Mesendoderm (in vitro differentiated cells): ENCODE measurements around the gene SALL3.
A peak's percentile ranks its signal among the peaks of the same experiment; 100 is the strongest.

ENCODE experiments used
- DNase-seq: peaks from one replicate; pipeline ENCODE4 v3.0.0; 2013
- H2AK5ac ChIP-seq: 2 replicates; pipeline ENCODE4 v1.6.1; 2013; ENCODE audit warnings: low read length, inconsistent platforms
- H2BK120ac ChIP-seq: 2 replicates; pipeline ENCODE4 v1.6.1; 2013; ENCODE audit warnings: low read depth, mild to moderate bottlenecking, low read length, moderate library complexity, mixed read lengths
- H2BK15ac ChIP-seq: replicated peaks from 2 replicates; pipeline ENCODE4 v1.6.1; 2013; ENCODE audit warnings: low read depth, mild to moderate bottlenecking, moderate library complexity
- H2BK5ac ChIP-seq: 2 replicates; pipeline ENCODE4 v1.6.1; 2013; ENCODE audit warnings: low read length, inconsistent platforms
- H3K18ac ChIP-seq: 2 replicates; pipeline ENCODE4 v1.6.1; 2013; ENCODE audit warnings: mild to moderate bottlenecking, low read length, mixed read lengths
- H3K23ac ChIP-seq: one replicate; pipeline ENCODE4 v1.6.1; 2013; ENCODE audit warnings: low read length
- H3K27ac ChIP-seq: 2 replicates; pipeline ENCODE4 v1.5.1; 2013; ENCODE audit warnings: low read depth, mild to moderate bottlenecking, inconsistent platforms, low read length, moderate library complexity
- H3K27me3 ChIP-seq: 2 replicates; pipeline ENCODE4 v1.6.1; 2013; ENCODE audit warnings: low read length, control low read depth, mild to moderate bottlenecking, inconsistent platforms; ENCODE audit not compliant: insufficient read depth, poor library complexity
- H3K36me3 ChIP-seq: 2 replicates; pipeline ENCODE4 v1.6.1; 2013; ENCODE audit warnings: low read length, inconsistent platforms; ENCODE audit not compliant: control insufficient read depth, insufficient read depth
- H3K4ac ChIP-seq: one replicate; pipeline ENCODE4 v1.6.1; 2013; ENCODE audit warnings: low read depth, mild to moderate bottlenecking, low read length, moderate library complexity
- H3K4me1 ChIP-seq: 2 replicates; pipeline ENCODE4 v1.6.1; 2013; ENCODE audit warnings: low read depth, low read length, inconsistent platforms; ENCODE audit not compliant: control insufficient read depth
- H3K4me2 ChIP-seq: 2 replicates; pipeline ENCODE4 v1.6.1; 2013; ENCODE audit warnings: low read length
- H3K4me3 ChIP-seq: 2 replicates; pipeline ENCODE4 v1.5.1; 2013; ENCODE audit warnings: mild to moderate bottlenecking, low read length
- H3K56ac ChIP-seq: one replicate; pipeline ENCODE4 v1.6.1; 2013; ENCODE audit warnings: low read length
- H3K79me1 ChIP-seq: 2 replicates; pipeline ENCODE4 v1.6.1; 2013; ENCODE audit warnings: low read length, inconsistent platforms
- H3K79me2 ChIP-seq: 2 replicates; pipeline ENCODE4 v1.6.1; 2013; ENCODE audit warnings: mild to moderate bottlenecking, low read length; ENCODE audit not compliant: control insufficient read depth, insufficient read depth
- H3K9ac ChIP-seq: 2 replicates; pipeline ENCODE4 v1.6.1; 2013; ENCODE audit warnings: low read length, inconsistent platforms
- H4K5ac ChIP-seq: one replicate; pipeline ENCODE4 v1.6.1; 2013; ENCODE audit warnings: low read length
- H4K8ac ChIP-seq: one replicate; pipeline ENCODE4 v1.6.1; 2013; ENCODE audit warnings: low read depth, mild to moderate bottlenecking, control low read depth, low read length, moderate library complexity
- WGBS: extraction: QIAGEN DNeasy Blood & Tissue Kit; methylation state at CpG from one replicate; pipeline ENCODE4 v1.1.7; 2013; ENCODE audit warnings: low lambda C conversion rate, missing lambda C conversion rate; ENCODE audit not compliant: insufficient coverage; ENCODE audit errors: extremely low coverage; 5-methylcytosine and 5-hydroxymethylcytosine counted together

SALL3 gene

GRCh38 chr18:78965260-78965659 is 14.4 kb upstream of the SALL3 start:
- Histone ChIP-seq H2AK5ac (no peak overlapping the region), H3K56ac (no peak overlapping the region), H3K79me2 (no peaks in the 10 kb centered on the region), H2BK120ac (no peak overlapping the region), H3K23ac (no peak overlapping the region), H3K27ac (no peak overlapping the region), H3K9ac (no peak overlapping the region), H4K8ac (no peak overlapping the region), H3K79me1 (no peaks in the 10 kb centered on the region), H2BK5ac (no peak overlapping the region), H3K27me3 (no peaks in the 10 kb centered on the region), H4K5ac (no peak overlapping the region), H3K36me3 (no peaks in the 10 kb centered on the region), H2BK15ac (no peak overlapping the region), H3K4ac (no peak overlapping the region), H3K4me1 (no peaks in the 10 kb centered on the region), H3K18ac (no peak overlapping the region), H3K4me2 (no peak overlapping the region), H3K4me3 (no peak overlapping the region)
- DNase-seq: no peak
- WGBS: no CpG with 5 or more reads among the region's 23 CpGs

- no peak overlapping the region for H3K4me3 ChIP-seq
- H3K9ac ChIP-seq: no peak overlapping the region
- no peak overlapping the region for H3K27ac ChIP-seq
- no peaks in the 10 kb centered on the region for H3K4me1 ChIP-seq
- no peak overlapping the region for H3K56ac ChIP-seq
- no peak overlapping the region for H4K8ac ChIP-seq
- H3K4me2 ChIP-seq: no peak overlapping the region
- H3K23ac ChIP-seq: peak overlapping the region; percentile 66
- H2AK5ac ChIP-seq: no peak overlapping the region
- H4K5ac ChIP-seq: no peak overlapping the region
- H2BK120ac ChIP-seq: no peak overlapping the region
- no peak overlapping the region for H2BK15ac ChIP-seq
- no peaks in the 10 kb centered on the region for H3K79me2 ChIP-seq
- no CpG with 5 or more reads among the region's 18 CpGs for WGBS
- H3K4ac ChIP-seq: no peak overlapping the region
- H3K18ac ChIP-seq: no peak overlapping the region
- H3K79me1 ChIP-seq: no peaks in the 10 kb centered on the region
- no peaks in the 10 kb centered on the region for H3K36me3 ChIP-seq
- no peak overlapping the region for H2BK5ac ChIP-seq
- DNase-seq: no peak
- no peaks in the 10 kb centered on the region for H3K27me3 ChIP-seq
These were observed 13.5 kb upstream of the SALL3 start for GRCh38 chr18:78965917-78966792.

DNA sequence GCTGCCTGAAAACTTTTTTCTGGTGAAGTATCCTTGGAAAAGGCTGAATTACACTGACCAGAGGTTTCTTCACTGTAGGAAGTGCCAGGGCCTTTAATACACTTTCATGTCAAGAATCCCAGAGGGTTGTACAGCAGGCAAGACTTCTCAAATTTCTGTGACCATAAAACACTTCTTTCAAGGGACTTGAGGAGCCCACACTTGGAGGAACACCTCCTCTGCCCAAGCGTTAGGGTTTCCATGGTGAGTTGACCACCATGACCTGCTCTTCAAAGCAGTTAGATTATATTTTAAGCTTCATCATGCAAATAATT is 12.9 kb upstream of the SALL3 start:
- Histone ChIP-seq H3K18ac (no peak overlapping the region), H2BK120ac (no peak overlapping the region), H3K4me1 (no peaks in the 10 kb centered on the region), H3K9ac (no peak overlapping the region), H3K27me3 (peaks cover 2% of the 10 kb centered on the region), H3K4me3 (no peak overlapping the region), H3K23ac (no peak overlapping the region), H4K5ac (no peak overlapping the region), H2BK5ac (no peak overlapping the region), H3K36me3 (no peaks in the 10 kb centered on the region), H2BK15ac (no peak overlapping the region), H3K79me2 (no peaks in the 10 kb centered on the region), H3K56ac (no peak overlapping the region), H4K8ac (no peak overlapping the region), H3K4me2 (no peak overlapping the region), H3K27ac (no peak overlapping the region), H3K4ac (no peak overlapping the region), H2AK5ac (no peak overlapping the region), H3K79me1 (no peaks in the 10 kb centered on the region)
- WGBS: no CpG with 5 or more reads among the region's 1 CpG
- DNase-seq: no peak

- no peak overlapping the region for H2BK15ac ChIP-seq
- no peak overlapping the region for H3K4me2 ChIP-seq
- H3K4ac ChIP-seq: no peak overlapping the region
- no peak overlapping the region for H3K23ac ChIP-seq
- DNase-seq: no peak
- H3K79me2 ChIP-seq: no peaks in the 10 kb centered on the region
- H2AK5ac ChIP-seq: no peak overlapping the region
- no peak overlapping the region for H3K56ac ChIP-seq
- no peaks in the 10 kb centered on the region for H3K36me3 ChIP-seq
- H3K18ac ChIP-seq: no peak overlapping the region
- H3K9ac ChIP-seq: no peak overlapping the region
- peaks cover 10% of the 10 kb centered on the region for H3K27me3 ChIP-seq
- no CpG with 5 or more reads among the region's 6 CpGs for WGBS
- no peaks in the 10 kb centered on the region for H3K4me1 ChIP-seq
- no peak overlapping the region for H2BK120ac ChIP-seq
- no peak overlapping the region for H3K4me3 ChIP-seq
- H2BK5ac ChIP-seq: no peak overlapping the region
- no peak overlapping the region for H4K5ac ChIP-seq
- no peak overlapping the region for H4K8ac ChIP-seq
- H3K79me1 ChIP-seq: no peaks in the 10 kb centered on the region
- H3K27ac ChIP-seq: no peak overlapping the region
These were observed 11.9 kb upstream of the SALL3 start for GRCh38 chr18:78967692-78968091.

GRCh38 chr18:78969574-78970315 is 9.9 kb upstream of the SALL3 start:
- no peaks in the 10 kb centered on the region for H3K36me3 ChIP-seq
- WGBS: no CpG with 5 or more reads among the region's 20 CpGs

More at GRCh38 chr18:78969574-78970315, 9.9 kb upstream of the SALL3 start:
- DNase-seq: no peak
- no peak overlapping the region for H3K4me2 ChIP-seq
- peaks cover 28% of the 10 kb centered on the region for H3K27me3 ChIP-seq
- H4K5ac ChIP-seq: no peak overlapping the region
- H4K8ac ChIP-seq: no peak overlapping the region
- H3K79me2 ChIP-seq: no peaks in the 10 kb centered on the region
- H2BK15ac ChIP-seq: no peak overlapping the region
- no peak overlapping the region for H3K9ac ChIP-seq
- no peak overlapping the region for H3K4ac ChIP-seq
- no peak overlapping the region for H2BK120ac ChIP-seq
- no peaks in the 10 kb centered on the region for H3K4me1 ChIP-seq
- no peak overlapping the region for H2AK5ac ChIP-seq
- no peak overlapping the region for H3K27ac ChIP-seq
- H3K23ac ChIP-seq: no peak overlapping the region
- no peak overlapping the region for H3K18ac ChIP-seq
- H3K56ac ChIP-seq: no peak overlapping the region
- no peaks in the 10 kb centered on the region for H3K79me1 ChIP-seq
- no peak overlapping the region for H3K4me3 ChIP-seq
- no peak overlapping the region for H2BK5ac ChIP-seq
